ENCODE data around the gene FSTL1. TPM values are rescaled to one million over a fixed set of nuclear protein-coding genes. Genes with fewer than 3 reads are reported as not detected.

FSTL1 gene
- total RNA-seq, 2 experiments from 2014 or later, result 0.66 to 0.83 TPM

DNA sequence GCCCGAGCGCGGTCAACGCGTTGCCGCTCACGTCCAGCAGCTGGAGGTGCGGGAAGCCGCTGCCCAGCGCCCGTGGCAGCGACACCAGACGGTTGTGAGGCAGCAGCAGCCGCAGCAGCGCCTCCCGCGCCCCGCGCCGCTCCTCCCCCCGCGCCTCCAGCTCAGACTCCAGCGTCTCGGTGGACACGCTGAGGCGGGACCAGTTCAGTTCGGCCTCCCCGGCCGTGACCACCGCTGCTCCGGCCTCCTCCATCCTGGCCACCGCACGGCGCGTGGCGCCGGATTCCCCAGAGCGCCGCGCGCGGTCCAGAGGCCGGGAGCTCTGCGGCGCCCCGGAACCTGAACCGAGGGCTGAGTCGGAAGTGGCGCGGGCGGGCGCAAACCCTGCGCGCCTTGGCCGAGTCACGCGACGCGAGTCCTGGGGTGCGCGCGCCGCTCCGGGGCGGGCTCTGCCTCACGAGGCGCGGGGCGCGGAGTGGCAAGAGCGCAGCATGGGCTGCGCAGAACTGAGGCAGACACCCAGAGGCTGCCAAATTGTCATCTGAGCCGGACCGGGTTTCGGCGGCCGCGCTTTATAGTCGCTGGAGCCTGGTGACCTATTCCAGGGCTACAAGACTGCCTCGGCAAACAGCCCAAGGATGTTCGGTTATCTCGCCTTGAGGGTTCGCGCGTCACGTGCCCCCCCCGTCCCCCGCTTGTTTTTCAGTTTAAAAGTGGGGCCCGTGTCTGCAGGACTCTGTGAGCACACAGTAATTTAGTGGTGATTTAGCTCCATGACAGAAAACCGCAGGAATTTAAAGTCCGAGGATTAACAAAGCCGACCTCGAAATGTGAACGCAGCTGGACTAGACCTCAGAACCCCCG, 101.6 kb downstream of the FSTL1 start, which contains the start of gene LRRC58:
Gene LRRC58, minus strand, starts transcription at position 364 of the 864 bp plus-strand sequence. Its CDS starts 111 bp downstream, at position 253.
- intact Hi-C loops (cut with DNase I, micrococcal nuclease), result loop anchor here (1.0 to 10.0 kb wide), 17 partner anchors 68 to 1054 kb away; partner anchors contain the start of genes NDUFB4 (in 2 of the 2), ARHGAP31 (in 1 of the 2), COX17 (in 1 of the 2) and GSK3B (in 1 of the 2)
- CTCF ChIA-PET, result interaction anchor here (0.6 to 2.2 kb wide), 8 partner anchors 10 to 1681 kb away, joined by 3 to 17 read pairs (median 4); no protein-coding TSS in a partner anchor
- Mint-ChIP-seq H3K4me3 (peak within 1 kb of the TSS; percentile 91), H3K9me3 (ENCODE audit: low read depth) (no peaks in the 10 kb centered on the region), H3K4me1 (peaks cover 43% of the 10 kb centered on the region), H3K27me3 (peaks cover 2% of the 10 kb centered on the region), H3K36me3 (ENCODE audit: low read depth) (peaks cover 29% of the 10 kb centered on the region), H3K27ac (peak within 1 kb of the TSS; percentile 94)
- peak; percentile 88 for ATAC-seq
- POLR2A ChIA-PET, result interaction anchor here (0.5 to 3.2 kb wide), 5 partner anchors 11 to 412 kb away, joined by 3 to 26 read pairs (median 3); no protein-coding TSS in a partner anchor
- DNase-seq, result peak; percentile 93

- Mint-ChIP-seq H3K4me1 (peaks cover 51% of the 10 kb centered on the region), H3K9me3 (ENCODE audit: low read depth) (no peaks in the 10 kb centered on the region), H3K36me3 (ENCODE audit: low read depth) (peaks cover 35% of the 10 kb centered on the region), H3K4me3 (peak overlapping the region; percentile 91), H3K27me3 (peaks cover 2% of the 10 kb centered on the region), H3K27ac (peak overlapping the region; percentile 71)
- intact Hi-C loops (cut with DNase I, micrococcal nuclease), result loop anchor here (1.0 to 10.0 kb wide), 13 partner anchors 68 to 1054 kb away; partner anchors contain the start of genes NDUFB4 (in 2 of the 2), ARHGAP31 (in 1 of the 2), COX17 (in 1 of the 2) and GSK3B (in 1 of the 2)
- peak; percentile 54 for ATAC-seq
- ChIA-PET POLR2A (interaction anchor here (0.5 to 3.2 kb wide), 7 partner anchors 11 to 411 kb away, joined by 3 to 26 read pairs (median 3); no protein-coding TSS in a partner anchor), CTCF (interaction anchor here (0.8 to 2.2 kb wide), 6 partner anchors 9 to 97 kb away, joined by 3 to 17 read pairs (median 4); no protein-coding TSS in a partner anchor)
- peak; percentile 77 for DNase-seq
Observed at GRCh38 chr3:120348065-120348990, 102.5 kb downstream of the FSTL1 start.

DNA sequence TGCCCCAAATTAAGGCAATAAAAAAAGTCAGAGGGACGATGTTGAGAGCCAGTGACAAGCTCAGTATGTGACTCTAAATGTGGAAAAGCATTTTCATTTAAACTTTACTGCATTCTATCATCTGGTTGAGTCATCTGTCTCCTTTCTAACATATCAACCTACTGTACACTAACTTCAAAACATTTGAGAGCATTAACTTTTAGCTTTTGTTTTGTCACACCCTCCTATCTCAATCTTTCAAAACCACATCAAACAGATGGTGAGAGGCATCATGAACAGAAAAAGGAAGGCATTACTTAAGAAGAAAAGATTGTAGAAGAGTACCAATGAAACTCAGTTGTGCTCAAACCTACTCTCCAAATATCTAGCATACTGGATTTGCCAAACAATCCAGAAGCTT, 106.4 kb downstream of the FSTL1 start:
- peak overlapping the region; percentile 7 for H3K4me3 Mint-ChIP-seq
- H3K4me1 Mint-ChIP-seq, result peaks cover 54% of the 10 kb centered on the region
- no peaks in the 10 kb centered on the region for H3K27me3 Mint-ChIP-seq
- ATAC-seq, result peak; percentile 50
- H3K36me3 Mint-ChIP-seq (ENCODE audit: low read depth), result peaks cover 62% of the 10 kb centered on the region
- POLR2A ChIA-PET, result interaction anchor here (0.6 to 1.2 kb wide), 7 partner anchors 8 to 1040 kb away, joined by 3 to 5 read pairs (median 3); partner anchors contain the start of gene NDUFB4
- no peak for DNase-seq
- no peaks in the 10 kb centered on the region for H3K9me3 Mint-ChIP-seq (ENCODE audit: low read depth)
- H3K27ac Mint-ChIP-seq, result no peak overlapping the region
- CTCF ChIA-PET, result interaction anchor here (0.9 to 1.1 kb wide), 2 partner anchors 16 to 73 kb away, joined by 3 to 8 read pairs; no protein-coding TSS in a partner anchor
- intact Hi-C loops (cut with DNase I, micrococcal nuclease), result loop anchor here (2.0 to 10.0 kb wide), 6 partner anchors 250 to 1050 kb away; partner anchors contain the start of genes ARHGAP31 (in 1 of the 2), CFAP91 (in 1 of the 2) and NDUFB4 (in 1 of the 2)

Other genes with a start within 250 kb of the FSTL1 start
- gene GPR156, start 165.8 kb downstream of the FSTL1 start, total RNA-seq, result under 1 TPM in 1 of 2 experiments, not detected in 1; 0.11 TPM
- gene LRRC58, start 101.6 kb downstream of the FSTL1 start, total RNA-seq, result 10 to 100 TPM; 20.7 to 22.2 TPM
- 100 to 1,000 TPM; 157 to 186 TPM for gene NDUFB4, start 145.3 kb upstream of the FSTL1 start, total RNA-seq
- under 1 TPM; 0.16 to 0.58 TPM for gene HGD, start 231.2 kb upstream of the FSTL1 start, total RNA-seq

Measured in activated CD4-positive, alpha-beta T cell treated with anti-CD3 and anti-CD28 coated beads for 36 hours (primary cell).